Activated CD8-positive, alpha-beta memory T cell treated with anti-CD3 and anti-CD28 coated beads for 24 hours (primary cell): ENCODE measurements around the gene TMEM151B.

Source experiments
- DNase-seq: peaks from one replicate; pipeline ENCODE4 v3.0.0-alpha.2; 2020

The TMEM151B gene

DNA sequence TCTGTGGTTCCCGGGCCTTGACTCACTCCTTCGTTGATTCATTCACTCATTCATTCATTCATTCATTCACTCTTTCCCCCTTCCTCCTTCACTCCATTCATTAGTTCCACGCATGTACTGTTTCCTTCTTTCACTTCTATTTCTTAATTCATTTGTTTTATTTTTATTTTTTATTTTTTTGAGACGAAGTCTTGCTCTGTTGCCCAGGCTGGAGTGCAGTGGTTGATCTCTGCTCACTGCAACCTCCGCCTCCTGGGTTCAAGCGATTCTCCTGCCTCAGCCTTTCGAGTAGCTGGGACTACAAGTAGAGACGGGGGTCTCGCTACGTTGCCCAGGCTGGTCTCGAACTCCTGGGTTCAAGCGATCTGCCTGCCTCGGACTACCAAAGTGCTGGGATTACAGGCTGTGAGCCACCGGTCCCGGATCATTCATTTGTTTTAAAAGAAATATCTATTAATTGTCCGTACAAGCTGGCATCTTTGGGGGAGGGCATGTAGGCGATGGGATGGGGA, 4.5 kb upstream of the TMEM151B start:
- no peak for DNase-seq

DNA sequence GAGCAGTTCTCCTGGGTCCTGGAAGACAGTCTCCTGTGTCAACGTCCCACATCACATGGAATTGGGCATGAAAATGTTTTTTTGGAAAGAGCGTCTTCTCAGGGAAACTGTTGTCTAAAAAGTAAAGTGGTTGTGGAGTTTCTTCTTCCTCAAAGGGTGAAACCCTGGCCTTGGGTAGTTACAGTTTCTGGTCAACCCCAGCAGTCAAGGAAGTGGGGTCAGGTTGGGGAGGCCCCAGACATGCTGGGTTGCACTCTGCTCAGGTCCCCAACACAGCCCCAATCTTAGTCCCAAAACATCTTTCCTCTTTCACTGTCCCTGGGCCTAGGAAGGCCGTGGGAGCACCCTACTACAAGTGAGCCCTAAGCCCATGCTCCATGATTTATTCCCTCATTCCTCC, 3.9 kb upstream of the TMEM151B start:
- no peak for DNase-seq

- DNase-seq = no peak
These were observed 3.0 kb upstream of the TMEM151B start for GRCh38 chr6:44267252-44267651.

DNA sequence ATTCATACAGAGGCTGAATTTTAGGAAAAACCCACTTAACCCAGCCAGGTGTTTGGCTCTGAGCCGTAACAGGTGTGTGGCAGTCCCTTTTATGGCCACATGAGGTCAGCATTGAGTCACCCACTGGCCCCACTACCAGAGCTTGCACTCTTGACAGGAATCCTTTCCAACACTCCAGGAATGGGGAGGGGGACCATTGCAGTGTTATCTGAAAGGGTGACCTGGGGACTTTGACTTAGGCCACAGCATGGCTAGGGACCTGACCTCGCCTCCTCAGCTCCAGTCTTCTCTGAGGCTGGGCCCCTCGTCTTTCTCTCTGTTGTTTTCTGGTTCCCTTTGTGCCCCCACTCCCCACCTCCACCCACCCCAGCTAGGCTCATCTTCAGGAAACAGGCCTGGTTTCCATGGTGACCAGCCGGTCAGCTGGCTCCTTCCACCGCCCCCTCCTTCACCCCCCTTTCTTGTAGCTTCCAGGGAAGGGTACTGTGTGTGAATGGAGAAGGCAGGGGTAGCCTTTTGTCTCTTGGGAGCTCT, 2.1 kb upstream of the TMEM151B start:
- DNase-seq = peak; percentile 85

DNA sequence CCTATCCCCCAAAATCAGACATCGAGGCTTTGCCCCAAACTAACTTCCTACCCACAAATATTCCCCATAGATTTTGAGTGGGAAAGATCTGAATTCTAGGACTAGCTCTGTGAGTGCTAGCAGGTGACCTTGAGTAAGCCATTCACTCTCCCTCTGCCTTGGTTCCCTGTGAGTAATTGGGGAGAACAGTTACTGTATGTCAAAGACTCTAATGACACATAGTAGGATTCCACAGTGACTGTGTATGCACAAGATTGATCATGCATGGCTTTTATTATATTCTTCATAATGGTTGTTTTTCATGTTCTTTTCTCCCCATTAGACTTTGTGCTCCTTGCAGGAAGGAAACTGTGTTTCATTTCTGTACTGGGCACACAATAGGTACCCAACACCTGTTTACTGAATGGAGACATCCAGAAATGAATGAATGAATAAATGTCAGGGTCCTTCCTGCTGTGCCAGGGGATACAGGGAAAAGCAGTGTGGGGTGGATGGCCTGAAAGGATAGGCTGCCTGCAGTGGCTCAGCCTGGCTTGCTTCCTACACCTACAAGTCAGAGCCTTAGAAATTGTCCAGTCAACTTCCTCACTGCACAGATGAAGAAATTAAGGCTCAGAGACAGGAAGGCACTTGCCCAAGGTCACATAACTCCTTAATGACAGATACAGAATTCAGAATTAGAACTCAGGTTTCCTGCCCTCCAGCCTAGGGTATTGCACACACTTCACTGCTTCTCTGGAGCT, 901 bp upstream of the TMEM151B start:
- no peak for DNase-seq

- no peak for DNase-seq
These were observed 516 bp downstream of the TMEM151B start for GRCh38 chr6:44270526-44271405.

- DNase-seq = no peak
These were observed 1.1 kb downstream of the TMEM151B start for GRCh38 chr6:44271406-44271723.

DNA sequence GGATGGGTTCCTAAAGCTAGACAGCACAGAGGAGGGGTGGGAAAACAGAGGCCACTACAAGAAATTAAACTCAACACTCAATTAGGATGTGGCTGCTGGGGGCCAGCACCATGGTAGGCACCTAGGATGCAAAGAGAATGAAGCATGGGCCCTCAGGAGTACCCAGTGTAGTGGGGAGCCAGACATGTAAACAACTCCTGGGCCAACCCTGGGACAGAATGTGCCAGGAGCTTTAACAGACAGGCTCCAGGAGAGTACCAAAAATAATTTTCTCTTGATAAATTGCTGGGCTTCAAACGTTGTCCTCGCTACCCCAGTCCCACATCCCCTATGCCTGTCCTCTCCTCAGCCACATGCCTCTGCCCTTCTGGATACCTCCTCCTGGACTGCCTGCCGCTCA, 1.7 kb downstream of the TMEM151B start:
- no peak for DNase-seq

DNA sequence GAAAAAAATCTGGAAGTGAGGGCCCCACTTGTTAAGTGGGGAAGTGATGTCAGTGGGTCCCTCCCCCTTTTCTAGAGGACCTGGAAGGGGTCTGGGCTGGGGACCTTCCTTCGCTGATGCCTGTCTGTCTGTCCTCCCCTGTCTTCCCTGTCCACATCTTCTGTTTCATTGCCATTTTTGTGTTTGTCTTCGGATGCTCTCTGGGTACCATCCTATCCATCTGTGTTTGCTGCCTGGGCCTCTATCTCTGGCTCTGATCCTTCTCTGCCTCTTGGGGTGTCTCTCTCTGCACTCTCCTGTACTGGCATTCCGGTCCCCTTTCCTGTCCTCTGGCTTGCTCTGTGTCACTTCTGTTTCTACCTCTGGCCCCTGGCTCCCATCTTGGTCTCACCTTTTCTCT, 2.3 kb downstream of the TMEM151B start:
- DNase-seq = no peak

- DNase-seq = no peak
These were observed 2.8 kb downstream of the TMEM151B start for GRCh38 chr6:44272999-44273566.

DNA sequence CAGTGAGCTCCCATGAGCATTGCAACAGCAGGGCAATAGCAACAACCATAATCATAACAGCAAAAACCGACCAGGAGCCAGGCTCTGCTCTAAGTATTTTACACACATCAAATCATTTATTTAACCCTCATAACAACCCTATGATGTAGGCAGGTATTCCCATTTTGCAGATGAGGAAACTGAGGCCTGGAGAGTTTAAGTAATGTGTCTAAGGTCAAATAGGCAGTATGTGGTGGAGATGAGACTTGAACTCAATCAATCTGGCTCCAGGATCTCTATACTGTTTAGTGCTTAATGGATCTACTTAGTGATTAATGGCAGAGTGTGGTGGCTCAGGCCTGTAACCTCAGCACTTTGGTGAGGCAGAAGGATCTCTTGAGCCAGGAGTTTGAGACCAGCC, 3.4 kb downstream of the TMEM151B start:
- DNase-seq = no peak

DNA sequence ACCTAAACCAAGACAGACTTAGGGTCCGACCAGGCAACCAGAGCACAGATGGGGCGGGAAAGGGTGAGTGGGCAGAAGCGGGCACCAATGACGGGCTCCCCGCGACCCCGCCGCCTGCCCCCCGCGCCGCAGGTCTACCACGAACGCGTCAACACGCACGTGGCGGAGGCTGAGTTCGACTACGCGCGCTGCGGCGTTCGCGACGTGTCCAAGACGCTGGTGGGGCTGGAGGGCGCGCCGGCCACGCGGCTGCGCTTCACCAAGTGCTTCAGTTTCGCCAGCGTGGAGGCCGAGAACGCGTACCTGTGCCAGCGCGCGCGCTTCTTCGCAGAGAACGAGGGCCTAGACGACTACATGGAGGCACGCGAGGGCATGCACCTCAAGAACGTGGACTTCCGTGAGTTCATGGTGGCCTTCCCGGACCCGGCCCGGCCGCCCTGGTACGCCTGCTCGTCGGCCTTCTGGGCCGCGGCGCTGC, 5.1 kb downstream of the TMEM151B start:
- DNase-seq = peak; percentile 58

DNA sequence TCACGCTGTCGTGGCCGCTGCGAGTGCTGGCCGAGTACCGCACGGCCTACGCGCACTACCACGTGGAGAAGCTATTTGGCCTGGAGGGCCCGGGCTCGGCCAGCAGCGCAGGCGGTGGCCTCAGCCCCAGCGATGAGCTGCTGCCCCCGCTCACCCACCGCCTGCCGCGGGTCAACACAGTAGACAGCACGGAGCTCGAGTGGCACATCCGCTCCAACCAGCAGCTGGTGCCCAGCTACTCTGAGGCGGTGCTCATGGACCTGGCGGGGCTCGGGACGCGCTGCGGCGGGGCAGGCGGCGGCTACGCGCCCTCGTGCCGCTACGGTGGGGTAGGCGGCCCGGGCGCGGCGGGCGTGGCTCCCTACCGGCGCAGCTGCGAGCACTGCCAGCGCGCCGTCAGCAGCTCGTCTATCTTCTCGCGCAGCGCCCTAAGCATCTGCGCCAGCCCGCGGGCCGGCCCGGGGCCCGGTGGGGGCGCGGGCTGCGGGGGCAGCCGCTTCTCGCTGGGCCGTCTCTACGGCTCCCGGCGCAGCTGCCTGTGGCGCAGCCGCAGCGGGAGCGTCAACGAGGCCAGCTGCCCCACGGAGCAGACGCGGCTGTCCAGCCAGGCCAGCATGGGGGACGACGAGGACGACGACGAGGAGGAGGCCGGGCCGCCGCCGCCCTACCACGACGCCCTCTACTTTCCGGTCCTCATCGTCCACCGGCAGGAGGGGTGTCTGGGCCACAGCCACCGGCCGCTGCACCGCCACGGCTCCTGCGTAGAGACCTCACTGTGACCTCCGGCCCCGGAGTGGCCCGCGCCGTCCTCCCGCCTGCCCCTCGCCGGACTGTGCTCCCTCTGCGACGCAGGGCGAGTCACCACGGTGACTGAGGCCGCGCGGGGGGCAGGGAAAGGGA, 5.7 kb downstream of the TMEM151B start:
- peak; percentile 67 for DNase-seq

DNA sequence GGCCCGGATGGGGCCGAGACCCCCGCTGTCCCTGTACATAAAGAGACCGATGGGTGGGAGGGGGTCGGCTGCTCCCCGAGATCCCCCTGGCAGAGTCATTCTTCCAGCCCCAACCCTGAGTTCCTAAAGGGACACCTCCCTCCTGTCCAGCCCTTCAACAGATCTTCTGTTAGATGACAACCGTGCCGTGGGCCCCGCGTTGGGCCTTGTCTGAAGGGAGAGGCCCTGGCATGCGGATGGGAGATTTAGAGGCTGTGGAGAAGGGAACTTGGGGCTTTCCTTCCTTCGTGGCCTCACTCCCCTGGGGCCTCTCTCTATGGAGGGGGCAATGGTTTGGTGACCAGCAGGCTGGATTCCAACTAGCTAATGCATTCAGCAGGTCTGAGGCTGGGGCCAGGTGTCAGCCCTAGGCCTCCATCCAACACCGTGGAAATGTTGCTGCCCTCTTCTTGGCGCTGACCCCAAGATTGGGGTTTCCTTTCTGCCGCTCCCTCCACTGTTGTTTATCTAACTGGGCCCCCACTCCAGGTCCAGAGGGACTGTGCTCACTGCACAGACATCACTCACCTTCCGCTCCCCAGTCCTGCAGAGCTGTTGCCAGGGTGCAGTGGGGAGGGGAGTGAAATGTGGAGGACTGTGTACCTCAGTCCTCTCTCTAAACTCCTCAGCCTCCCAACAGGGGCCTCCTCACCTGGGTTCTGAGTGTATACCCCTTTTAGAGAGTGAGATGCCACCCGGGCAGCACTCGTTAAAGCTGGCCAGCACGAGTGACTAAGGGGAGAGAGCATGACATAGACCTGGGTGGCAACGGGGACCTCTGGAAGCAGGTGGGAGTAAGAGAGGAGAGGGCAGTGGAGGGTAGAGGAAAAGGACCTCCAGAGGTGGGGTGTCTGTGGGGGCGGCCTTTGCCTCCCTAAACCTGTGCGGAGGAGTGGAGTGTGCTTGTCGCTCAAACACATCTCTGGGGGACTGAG, 6.7 kb downstream of the TMEM151B start:
- DNase-seq = no peak

GRCh38 chr6:44277763-44278162, 7.5 kb downstream of the TMEM151B start:
- DNase-seq = no peak

DNA sequence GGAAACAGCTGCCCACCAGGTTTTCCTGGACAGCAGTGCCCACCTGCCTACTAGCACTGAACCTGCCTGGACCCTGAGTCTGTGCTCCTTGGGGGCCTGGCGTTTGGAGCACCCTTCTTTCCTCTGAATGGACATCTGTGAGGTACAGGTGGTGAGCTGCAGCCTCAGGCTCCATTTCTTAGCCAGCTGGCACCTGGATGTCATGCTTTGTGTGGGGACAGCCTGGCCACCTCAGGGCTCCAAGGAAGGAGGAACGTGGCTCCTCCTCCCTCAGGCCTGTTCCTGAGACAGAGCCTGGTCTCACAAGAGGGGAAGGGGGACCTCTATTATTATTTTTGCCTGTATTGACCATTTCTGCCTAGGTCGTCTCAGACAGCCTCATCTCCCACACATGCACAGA, 8.1 kb downstream of the TMEM151B start:
- DNase-seq = no peak

DNA sequence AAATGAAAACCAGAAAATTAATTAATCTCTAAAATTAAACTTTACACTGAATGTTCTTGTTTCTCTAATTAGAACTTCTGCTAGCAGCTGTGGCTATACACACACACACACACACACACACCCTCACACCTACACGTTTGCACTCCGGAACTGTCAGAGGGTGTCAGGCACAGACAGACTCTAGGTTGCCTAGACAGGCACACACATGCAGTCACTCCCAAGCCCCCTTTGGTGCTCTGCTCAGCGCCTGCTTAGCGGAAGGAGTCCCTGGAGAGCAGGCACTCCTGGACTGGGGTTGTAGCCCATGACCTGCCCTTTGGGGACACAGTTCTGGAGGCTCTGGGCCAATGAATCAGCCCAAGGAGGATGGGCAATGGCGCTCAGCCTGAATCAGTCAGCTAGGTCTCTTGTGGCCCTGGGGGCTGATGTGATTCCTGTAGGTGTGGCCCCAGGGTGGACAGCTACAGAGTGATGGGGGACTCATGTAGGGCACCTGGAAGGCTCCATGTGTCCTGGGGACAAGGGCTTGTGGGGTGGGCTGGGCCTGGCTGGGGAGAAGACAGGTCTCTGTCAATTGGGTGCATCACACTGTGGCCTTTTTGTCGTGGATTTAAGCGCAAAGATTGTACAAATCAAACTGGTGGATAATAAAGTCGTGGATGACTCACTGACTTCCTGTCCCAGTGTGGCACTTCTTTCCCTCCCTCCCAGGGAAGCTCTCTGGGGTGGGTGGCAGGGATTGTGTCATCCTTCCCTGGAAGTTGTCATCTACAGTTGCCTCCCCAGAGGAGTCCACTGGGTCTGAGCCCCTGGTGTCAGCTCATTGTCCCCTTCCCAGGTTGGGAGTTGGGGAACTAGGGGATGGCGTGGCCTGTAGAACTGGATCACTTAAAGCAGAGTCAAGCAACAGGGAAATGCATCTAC, 8.8 kb downstream of the TMEM151B start:
- DNase-seq = no peak

DNA sequence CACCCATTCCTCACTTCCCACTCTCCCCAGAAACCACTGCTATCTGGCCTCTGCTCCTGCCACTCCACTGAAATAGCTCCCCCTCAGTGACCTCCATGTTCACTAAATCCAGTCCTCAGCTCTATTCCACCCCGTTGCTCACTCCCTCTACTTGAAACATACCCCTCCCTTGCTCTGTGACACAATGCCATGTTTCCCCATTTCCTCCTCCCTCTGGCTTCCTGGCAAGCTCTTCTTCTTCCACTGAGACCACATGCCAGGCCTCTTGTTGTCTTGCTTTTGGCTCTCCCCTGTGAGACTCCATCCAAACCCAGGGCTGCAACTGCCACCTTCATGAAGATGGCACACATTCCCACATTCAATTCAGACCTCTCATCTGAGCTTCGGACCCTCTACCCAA, 13.9 kb downstream of the TMEM151B start:
- no peak for DNase-seq

DNA sequence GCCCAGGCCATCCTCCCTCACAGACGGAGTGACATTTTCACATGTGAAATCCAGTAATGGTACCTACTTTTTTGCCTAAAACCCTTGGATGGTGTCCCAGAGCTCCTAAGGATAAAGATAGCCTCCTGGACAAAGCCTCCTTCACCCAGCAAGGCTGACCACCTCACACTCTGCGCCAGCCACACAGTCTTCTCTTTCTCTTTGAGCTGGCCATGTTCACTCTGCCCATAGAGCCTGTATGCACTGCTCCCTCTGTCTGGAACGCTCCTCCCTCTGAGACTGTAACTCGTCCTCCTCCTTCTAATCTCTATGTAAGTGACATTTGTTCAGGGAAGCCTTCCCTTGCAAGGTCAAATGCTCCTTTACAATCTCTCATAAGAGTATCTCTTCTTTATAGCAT, 14.6 kb downstream of the TMEM151B start:
- no peak for DNase-seq
